Activated T-cell treated with anti-CD3 and anti-CD28 coated beads, Interleukin-2, amount 50 U/mL, for 24 hours (primary cell): ENCODE results near the gene CYB5R3.

ENCODE experiments used
- DNase-seq: peaks from one replicate; pipeline ENCODE4 v3.0.0-alpha.2; 2020
- H3K27ac Mint-ChIP-seq: 2 replicates; pipeline ENCODE4 v1.8.0; 2020; ENCODE audit warnings: mild to moderate bottlenecking, mixed read lengths
- H3K27me3 Mint-ChIP-seq: 2 replicates; pipeline ENCODE4 v1.8.0; 2020; ENCODE audit warnings: mixed read lengths
- H3K36me3 Mint-ChIP-seq: 2 replicates; pipeline ENCODE4 v1.8.0; 2020; ENCODE audit warnings: low read depth, mixed read lengths
- H3K4me1 Mint-ChIP-seq: 2 replicates; pipeline ENCODE4 v1.8.0; 2020; ENCODE audit warnings: low read depth, mixed read lengths
- H3K4me3 Mint-ChIP-seq: 2 replicates; pipeline ENCODE4 v1.8.0; 2020; ENCODE audit warnings: mild to moderate bottlenecking, moderate library complexity, mixed read lengths
- H3K9me3 Mint-ChIP-seq: 2 replicates; pipeline ENCODE4 v1.8.0; 2020; ENCODE audit warnings: mixed read lengths

Gene CYB5R3

GRCh38 chr22:42664976-42665831, 16.0 kb upstream of the CYB5R3 start:
- Mint-ChIP-seq H3K9me3 (no peaks in the 10 kb centered on the region), H3K27ac (no peak overlapping the region), H3K4me3 (no peak overlapping the region), H3K27me3 (peaks cover 4% of the 10 kb centered on the region), H3K36me3 (no peaks in the 10 kb centered on the region), H3K4me1 (peaks cover under 1% of the 10 kb centered on the region)
- DNase-seq = no peak

GRCh38 chr22:42661985-42662831, 13.0 kb upstream of the CYB5R3 start:
- no peaks in the 10 kb centered on the region for H3K9me3 Mint-ChIP-seq
- H3K4me3 Mint-ChIP-seq = peak overlapping the region; percentile 67
- H3K27ac Mint-ChIP-seq = no peak overlapping the region
- H3K27me3 Mint-ChIP-seq = peaks cover 7% of the 10 kb centered on the region
- DNase-seq = peak; percentile 88
- no peaks in the 10 kb centered on the region for H3K4me1 Mint-ChIP-seq
- no peaks in the 10 kb centered on the region for H3K36me3 Mint-ChIP-seq

- H3K27ac Mint-ChIP-seq = no peak overlapping the region
- no peaks in the 10 kb centered on the region for H3K36me3 Mint-ChIP-seq
- peaks cover 3% of the 10 kb centered on the region for H3K27me3 Mint-ChIP-seq
These were observed 7.4 kb upstream of the CYB5R3 start for GRCh38 chr22:42656578-42656977.

GRCh38 chr22:42655693-42656092, 6.5 kb upstream of the CYB5R3 start:
- Mint-ChIP-seq H3K4me1 (no peaks in the 10 kb centered on the region), H3K27ac (no peak overlapping the region), H3K27me3 (peaks cover 3% of the 10 kb centered on the region), H3K4me3 (no peak overlapping the region), H3K9me3 (no peaks in the 10 kb centered on the region), H3K36me3 (no peaks in the 10 kb centered on the region)
- no peak for DNase-seq

More at GRCh38 chr22:42656578-42656977, 7.4 kb upstream of the CYB5R3 start:
- Mint-ChIP-seq H3K4me1 (no peaks in the 10 kb centered on the region), H3K4me3 (no peak overlapping the region), H3K9me3 (no peaks in the 10 kb centered on the region)
- no peak for DNase-seq

- Mint-ChIP-seq H3K4me3 (no peak overlapping the region), H3K27ac (no peak overlapping the region), H3K9me3 (no peaks in the 10 kb centered on the region), H3K36me3 (no peaks in the 10 kb centered on the region), H3K27me3 (peaks cover 3% of the 10 kb centered on the region), H3K4me1 (peaks cover 3% of the 10 kb centered on the region)
- no peak for DNase-seq
These were observed 5.4 kb upstream of the CYB5R3 start for GRCh38 chr22:42654436-42655073.

DNA sequence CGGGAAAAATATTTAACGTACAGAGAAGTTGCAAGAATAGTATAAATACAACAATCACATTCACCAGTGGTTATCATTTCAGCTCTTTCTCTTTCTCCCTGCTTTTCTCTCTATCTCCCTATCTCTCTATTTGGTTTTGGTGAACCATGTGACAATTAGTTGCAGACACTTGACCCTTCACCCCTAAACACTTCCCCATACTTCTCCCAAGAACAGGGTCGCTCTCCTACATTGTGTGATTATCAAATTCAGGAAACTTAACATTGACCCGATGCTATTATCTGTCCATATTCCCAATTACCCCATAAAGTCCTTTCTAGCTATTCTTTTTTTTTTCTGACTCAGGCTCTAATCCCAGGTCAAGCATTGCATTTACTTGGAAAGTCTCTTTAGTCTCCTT, 4.8 kb upstream of the CYB5R3 start:
- Mint-ChIP-seq H3K27me3 (peaks cover 3% of the 10 kb centered on the region), H3K27ac (no peak overlapping the region), H3K4me3 (no peak overlapping the region), H3K9me3 (no peaks in the 10 kb centered on the region), H3K4me1 (peaks cover 3% of the 10 kb centered on the region), H3K36me3 (no peaks in the 10 kb centered on the region)
- no peak for DNase-seq

DNA sequence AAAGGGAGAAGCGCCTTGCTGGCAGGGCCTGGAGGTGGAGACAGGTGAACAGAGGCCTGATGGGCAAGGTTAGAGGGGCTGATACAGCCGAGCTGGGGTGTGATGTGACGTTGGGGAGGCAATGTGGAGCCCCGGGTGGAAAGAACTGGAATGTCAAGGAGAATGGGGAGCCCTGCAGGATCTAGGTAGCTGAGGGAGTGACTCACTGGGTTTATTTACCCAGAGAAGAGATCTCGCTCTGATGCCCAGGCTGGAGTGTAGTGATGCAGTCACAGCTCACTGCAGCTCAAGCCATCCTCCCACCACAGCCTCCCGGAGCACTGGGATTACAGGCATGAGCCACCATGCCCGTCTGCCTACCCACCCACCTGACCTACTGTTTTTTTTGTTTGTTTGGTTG, 1.9 kb upstream of the CYB5R3 start:
- H3K27ac Mint-ChIP-seq = no peak overlapping the region

GRCh38 chr22:42648368-42649245, 585 bp downstream of the CYB5R3 start:
- Mint-ChIP-seq H3K9me3 (no peaks in the 10 kb centered on the region), H3K4me3 (peak overlapping the region; percentile 98), H3K4me1 (peaks cover 40% of the 10 kb centered on the region), H3K27ac (peak overlapping the region; percentile 96), H3K36me3 (peaks cover 15% of the 10 kb centered on the region), H3K27me3 (no peaks in the 10 kb centered on the region)
- DNase-seq = peak; percentile 67

More for the DNA sequence above, 1.9 kb upstream of the CYB5R3 start:
- H3K4me1 Mint-ChIP-seq = peaks cover 22% of the 10 kb centered on the region
- H3K27me3 Mint-ChIP-seq = no peaks in the 10 kb centered on the region
- H3K9me3 Mint-ChIP-seq = no peaks in the 10 kb centered on the region
- peaks cover 8% of the 10 kb centered on the region for H3K36me3 Mint-ChIP-seq
- no peak for DNase-seq
- no peak overlapping the region for H3K4me3 Mint-ChIP-seq

GRCh38 chr22:42648017-42648367, 1.2 kb downstream of the CYB5R3 start:
- DNase-seq = no peak
- H3K27me3 Mint-ChIP-seq = no peaks in the 10 kb centered on the region
- peaks cover 40% of the 10 kb centered on the region for H3K4me1 Mint-ChIP-seq
- no peaks in the 10 kb centered on the region for H3K9me3 Mint-ChIP-seq
- H3K36me3 Mint-ChIP-seq = peaks cover 15% of the 10 kb centered on the region
- H3K27ac Mint-ChIP-seq = peak overlapping the region; percentile 60
- peak overlapping the region; percentile 98 for H3K4me3 Mint-ChIP-seq

DNA sequence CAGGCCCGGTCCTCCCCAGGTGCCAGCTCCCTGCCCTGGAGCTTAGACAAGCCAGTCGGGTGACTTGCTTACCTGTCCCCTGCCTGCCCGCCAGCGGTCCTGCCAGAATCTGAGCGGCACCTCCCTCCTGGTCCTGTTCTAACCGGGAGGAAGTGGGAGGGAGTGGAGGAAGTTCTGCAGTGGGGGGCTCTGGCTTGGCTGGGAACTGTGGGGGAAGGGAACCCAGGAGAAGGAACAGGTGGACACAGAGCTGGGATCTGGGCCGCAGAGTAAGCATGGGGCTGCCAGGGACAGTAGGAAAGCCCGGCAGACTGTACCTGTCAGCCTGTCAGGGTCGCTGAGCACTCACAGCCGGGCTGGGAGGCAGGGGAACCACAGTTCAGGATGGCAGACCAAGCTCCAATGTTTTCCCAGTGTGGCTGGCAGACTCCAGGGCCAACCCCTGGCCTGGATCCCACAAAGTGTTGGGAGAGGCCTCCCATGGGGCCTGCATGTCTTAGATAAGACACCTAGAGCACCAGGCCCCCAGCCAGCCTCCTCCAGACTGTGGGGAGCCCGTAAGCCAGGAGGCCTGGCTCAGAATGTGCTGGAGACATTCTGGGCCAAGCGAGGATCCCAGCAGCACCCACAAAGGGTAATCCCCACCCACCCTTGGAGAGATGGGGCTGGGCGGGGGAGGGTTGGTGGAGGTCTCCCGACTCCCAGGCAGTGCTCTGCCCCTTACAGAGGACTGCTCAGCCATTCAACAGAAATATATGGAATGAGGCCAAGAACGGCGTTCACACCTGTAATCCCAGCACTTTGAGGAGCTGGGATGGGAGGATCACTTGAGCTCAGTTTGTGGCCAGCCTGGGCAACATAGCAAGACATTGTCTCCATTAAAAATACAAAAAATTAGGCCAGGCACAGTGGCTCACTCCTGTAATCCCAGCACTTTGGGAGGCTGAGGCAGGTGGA, 2.3 kb downstream of the CYB5R3 start:
- no peaks in the 10 kb centered on the region for H3K9me3 Mint-ChIP-seq
- H3K27me3 Mint-ChIP-seq = no peaks in the 10 kb centered on the region
- H3K4me1 Mint-ChIP-seq = peaks cover 42% of the 10 kb centered on the region
- H3K4me3 Mint-ChIP-seq = peak overlapping the region; percentile 38
- H3K36me3 Mint-ChIP-seq = peaks cover 15% of the 10 kb centered on the region
- no peak for DNase-seq
- H3K27ac Mint-ChIP-seq = peak overlapping the region; percentile 64

DNA sequence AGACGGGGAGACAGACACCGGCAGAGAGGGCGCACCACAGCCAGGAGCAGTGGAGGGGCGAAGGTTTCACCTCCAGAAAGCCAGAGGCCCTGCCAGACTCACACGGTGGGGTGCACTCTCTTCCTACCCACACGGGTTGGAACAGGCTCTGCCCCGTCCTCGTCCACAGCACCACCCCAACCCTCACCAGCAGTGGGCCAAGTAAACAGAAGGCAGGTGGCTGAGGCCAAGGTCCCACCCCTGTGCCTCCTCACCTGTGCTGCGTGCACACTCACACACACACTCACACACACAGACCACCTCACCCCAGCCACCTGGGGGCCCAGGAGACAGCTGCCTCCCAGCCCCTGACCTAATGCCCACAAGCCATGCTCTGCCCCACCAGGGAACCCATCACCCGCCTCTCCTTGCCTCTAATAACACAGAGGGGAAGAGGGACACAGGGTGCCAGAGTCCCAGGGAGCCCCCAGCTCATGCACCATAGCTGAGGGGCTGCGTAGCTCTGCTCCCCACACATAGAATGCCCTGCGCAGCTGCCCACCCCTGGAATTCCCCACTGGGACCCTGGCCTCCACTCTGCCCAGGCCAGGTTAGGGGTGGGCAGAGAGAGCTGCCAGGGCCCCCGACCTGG, 3.1 kb downstream of the CYB5R3 start:
- DNase-seq = no peak
- Mint-ChIP-seq H3K4me3 (no peak overlapping the region), H3K27me3 (no peaks in the 10 kb centered on the region), H3K4me1 (peaks cover 42% of the 10 kb centered on the region), H3K9me3 (no peaks in the 10 kb centered on the region), H3K27ac (no peak overlapping the region), H3K36me3 (peaks cover 15% of the 10 kb centered on the region)

DNA sequence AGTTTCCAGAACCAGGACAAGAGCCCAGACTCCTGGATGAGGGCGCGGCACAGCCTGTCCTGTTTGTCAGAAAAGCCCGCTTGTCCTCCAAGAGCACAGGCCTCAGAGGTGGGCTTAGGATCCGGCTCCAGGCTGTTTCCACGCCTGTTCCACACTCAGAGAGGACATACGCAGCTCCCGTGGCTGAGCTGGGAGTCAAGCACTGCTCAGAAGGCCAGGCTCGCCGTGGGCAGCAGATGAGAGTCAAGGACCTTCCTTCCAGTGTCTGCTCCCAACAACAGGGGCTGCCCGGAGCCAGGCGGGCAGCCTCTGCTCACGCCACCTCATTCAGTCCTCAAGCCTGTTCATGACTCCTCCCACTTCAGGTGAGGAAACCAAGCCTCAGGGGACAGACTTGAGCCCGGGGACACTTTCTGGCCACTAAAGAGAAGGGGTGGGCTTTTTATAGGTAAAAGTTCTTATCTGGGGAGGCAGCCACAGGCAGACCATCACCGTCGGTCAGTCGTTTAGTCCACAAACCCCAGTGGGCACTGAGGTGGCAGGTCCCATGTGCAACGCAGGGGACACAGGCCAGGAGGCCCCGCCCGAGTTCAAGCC, 3.8 kb downstream of the CYB5R3 start:
- H3K4me1 Mint-ChIP-seq = peaks cover 42% of the 10 kb centered on the region
- peaks cover 17% of the 10 kb centered on the region for H3K36me3 Mint-ChIP-seq
- H3K27me3 Mint-ChIP-seq = no peaks in the 10 kb centered on the region
- H3K27ac Mint-ChIP-seq = peak overlapping the region; percentile 19
- DNase-seq = no peak
- H3K4me3 Mint-ChIP-seq = no peak overlapping the region
- H3K9me3 Mint-ChIP-seq = no peaks in the 10 kb centered on the region
